ENCODE data around the gene MAN1A1.

DNA sequence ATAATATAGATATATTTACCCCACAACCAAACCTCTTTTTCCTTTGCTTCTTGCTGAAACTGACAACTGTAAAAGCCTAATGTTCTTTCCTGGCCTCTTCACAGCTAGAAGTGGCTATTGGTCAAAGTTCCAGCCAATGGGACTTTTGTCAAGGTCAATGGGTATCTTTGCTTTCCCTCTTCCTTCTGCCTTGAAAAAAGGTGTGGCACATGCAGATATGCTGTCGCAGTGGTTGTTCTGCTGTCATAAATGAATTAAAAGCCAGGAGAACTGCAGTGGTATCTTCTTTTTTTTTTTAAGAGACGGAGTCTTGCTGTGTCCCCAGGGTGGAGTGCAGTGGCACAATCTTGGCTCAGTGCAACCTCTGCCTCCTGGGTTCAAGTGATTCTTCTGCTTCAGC is 29.9 kb downstream of the MAN1A1 start:
- TF ChIP-seq POLR2AphosphoS5 (IDR thresholded peaks at IDR 0.05; ENCODE audit: low read depth, low read length) (no peak), FOXP2 (optimal IDR thresholded peaks at IDR 0.05; ENCODE audit: borderline replicate concordance, extremely low read depth, extremely low read length, insufficient read depth) (no peak), TAF1 (IDR thresholded peaks at IDR 0.05; ENCODE audit: borderline replicate concordance, insufficient read depth, low read length) (no peak)
- TF ChIP-seq, protein P1, sequence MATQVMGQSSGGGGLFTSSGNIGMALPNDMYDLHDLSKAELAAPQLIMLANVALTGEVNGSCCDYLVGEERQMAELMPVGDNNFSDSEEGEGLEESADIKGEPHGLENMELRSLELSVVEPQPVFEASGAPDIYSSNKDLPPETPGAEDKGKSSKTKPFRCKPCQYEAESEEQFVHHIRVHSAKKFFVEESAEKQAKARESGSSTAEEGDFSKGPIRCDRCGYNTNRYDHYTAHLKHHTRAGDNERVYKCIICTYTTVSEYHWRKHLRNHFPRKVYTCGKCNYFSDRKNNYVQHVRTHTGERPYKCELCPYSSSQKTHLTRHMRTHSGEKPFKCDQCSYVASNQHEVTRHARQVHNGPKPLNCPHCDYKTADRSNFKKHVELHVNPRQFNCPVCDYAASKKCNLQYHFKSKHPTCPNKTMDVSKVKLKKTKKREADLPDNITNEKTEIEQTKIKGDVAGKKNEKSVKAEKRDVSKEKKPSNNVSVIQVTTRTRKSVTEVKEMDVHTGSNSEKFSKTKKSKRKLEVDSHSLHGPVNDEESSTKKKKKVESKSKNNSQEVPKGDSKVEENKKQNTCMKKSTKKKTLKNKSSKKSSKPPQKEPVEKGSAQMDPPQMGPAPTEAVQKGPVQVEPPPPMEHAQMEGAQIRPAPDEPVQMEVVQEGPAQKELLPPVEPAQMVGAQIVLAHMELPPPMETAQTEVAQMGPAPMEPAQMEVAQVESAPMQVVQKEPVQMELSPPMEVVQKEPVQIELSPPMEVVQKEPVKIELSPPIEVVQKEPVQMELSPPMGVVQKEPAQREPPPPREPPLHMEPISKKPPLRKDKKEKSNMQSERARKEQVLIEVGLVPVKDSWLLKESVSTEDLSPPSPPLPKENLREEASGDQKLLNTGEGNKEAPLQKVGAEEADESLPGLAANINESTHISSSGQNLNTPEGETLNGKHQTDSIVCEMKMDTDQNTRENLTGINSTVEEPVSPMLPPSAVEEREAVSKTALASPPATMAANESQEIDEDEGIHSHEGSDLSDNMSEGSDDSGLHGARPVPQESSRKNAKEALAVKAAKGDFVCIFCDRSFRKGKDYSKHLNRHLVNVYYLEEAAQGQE (IDR thresholded peaks at IDR 0.05; ENCODE audit: insufficient read depth in 1 of 2, low read depth in 2 of 2, low read length in 2 of 2), result no peak
